DMS153 (cell line): ENCODE measurements around the gene GALR1.

Experiments used
- DNase-seq: peaks from one replicate; lab custom pipeline; 2025; lab: John Stamatoyannopoulos, UW

GALR1 gene

DNA sequence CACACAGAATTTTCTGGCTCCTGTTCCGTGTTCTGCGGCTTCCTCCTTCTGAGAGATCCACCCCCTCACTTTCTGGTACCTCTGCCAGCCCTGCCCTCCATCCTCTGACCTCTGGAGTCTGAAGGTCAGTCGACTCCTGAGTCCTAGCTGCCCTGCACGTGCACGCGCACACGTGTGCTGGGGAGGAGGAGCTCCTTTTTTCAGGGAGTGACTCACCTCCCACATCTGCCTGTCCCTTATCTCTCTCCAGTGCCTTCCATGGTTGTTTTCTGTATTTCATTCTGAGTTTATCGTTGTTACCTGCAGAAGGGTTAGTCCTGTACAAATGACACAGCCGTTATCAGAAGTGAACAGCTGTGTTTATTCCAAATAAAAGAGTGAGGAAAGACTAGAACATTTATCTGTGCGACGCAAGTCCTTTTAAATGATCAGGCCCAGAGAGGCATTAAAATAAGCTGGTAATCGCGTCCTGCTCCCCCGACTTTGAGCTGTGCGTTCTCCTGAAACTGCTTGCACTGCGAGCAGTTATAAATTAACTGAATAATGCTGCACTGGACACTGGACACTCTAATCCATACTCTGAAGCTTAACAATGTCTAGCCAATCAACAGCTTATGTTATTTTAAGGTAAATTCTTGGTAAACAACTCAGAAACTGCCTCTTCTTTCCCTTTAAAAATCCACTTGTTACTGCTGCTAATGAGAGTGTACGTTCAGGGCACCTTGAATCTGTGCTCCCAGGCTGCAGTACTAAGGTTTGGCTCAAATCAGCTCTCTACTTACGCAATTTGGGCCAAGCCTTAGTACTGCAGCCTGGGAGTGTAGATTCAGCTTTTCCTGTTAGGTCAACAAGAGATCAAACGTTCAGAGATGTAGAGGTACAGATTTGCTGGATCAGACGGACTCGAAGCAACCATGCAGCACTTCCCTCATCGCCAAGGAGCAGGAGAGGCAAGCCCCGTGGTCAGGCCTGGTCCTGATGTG, 72.5 kb downstream of the GALR1 start:
- DNase-seq = peak; percentile 83

DNA sequence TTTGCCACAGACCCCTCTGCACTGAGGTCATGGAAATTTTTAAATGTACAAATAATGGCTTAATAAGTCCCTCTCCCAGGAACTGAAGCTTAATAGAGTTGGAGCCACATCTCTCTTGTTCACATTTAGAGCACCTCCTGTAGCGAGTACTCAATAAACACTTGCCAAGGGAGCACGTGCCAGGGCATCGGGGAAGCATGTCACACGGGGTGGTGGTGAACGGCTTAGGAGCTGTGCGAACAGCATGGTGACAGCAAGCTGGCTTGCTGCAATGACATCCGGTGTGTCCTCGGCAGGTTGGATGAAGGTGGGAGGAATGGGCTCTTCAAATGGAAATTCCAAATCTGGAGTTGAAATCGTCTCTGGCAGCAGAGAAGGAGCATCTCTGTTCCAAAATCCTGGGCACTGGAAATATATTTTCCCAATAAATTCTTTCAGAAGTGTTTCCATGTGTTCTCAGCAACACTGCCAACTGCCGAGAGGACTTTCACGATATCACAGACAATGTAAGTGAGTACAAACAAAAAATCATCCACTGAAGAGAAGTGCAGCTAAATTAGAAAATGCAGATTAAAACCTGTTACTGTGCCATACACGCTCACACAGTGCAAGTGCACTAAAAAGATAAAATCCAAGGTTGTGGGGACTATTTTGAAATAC, 74.1 kb downstream of the GALR1 start:
- DNase-seq = no peak
